ENCODE results near the gene PDE4C.

PDE4C gene

GRCh38 chr19:18263324-18264136 lies 37.3 kb upstream of the PDE4C start:
- H3K4me3 ChIP-seq (replicated peaks; ENCODE audit: low read depth, low read length): no peak overlapping the region
- DNase-seq (ENCODE audit: low read depth): no peak
- TF ChIP-seq CTCF (IDR thresholded peaks at IDR 0.05; ENCODE audit: low read length, missing control alignments): no peak

GRCh38 chr19:18262917-18263316 lies 36.7 kb upstream of the PDE4C start:
- no peak overlapping the region for H3K4me3 ChIP-seq (replicated peaks; ENCODE audit: low read depth, low read length)
- no peak for DNase-seq (ENCODE audit: low read depth)
- TF ChIP-seq CTCF (IDR thresholded peaks at IDR 0.05; ENCODE audit: low read length, missing control alignments): no peak

- TF ChIP-seq CTCF (IDR thresholded peaks at IDR 0.05; ENCODE audit: low read length, missing control alignments): no peak
- no peak overlapping the region for H3K4me3 ChIP-seq (replicated peaks; ENCODE audit: low read depth, low read length)
- DNase-seq (ENCODE audit: low read depth): no peak
Measured at GRCh38 chr19:18262144-18262543, 35.9 kb upstream of the PDE4C start.

GRCh38 chr19:18261474-18261873 lies 35.2 kb upstream of the PDE4C start:
- no peak for DNase-seq (ENCODE audit: low read depth)
- no peak for TF ChIP-seq CTCF (IDR thresholded peaks at IDR 0.05; ENCODE audit: low read length, missing control alignments)
- no peak overlapping the region for H3K4me3 ChIP-seq (replicated peaks; ENCODE audit: low read depth, low read length)

- no peak overlapping the region for H3K4me3 ChIP-seq (replicated peaks; ENCODE audit: low read depth, low read length)
- DNase-seq (ENCODE audit: low read depth): no peak
- TF ChIP-seq CTCF (IDR thresholded peaks at IDR 0.05; ENCODE audit: low read length, missing control alignments): no peak
Measured at GRCh38 chr19:18259893-18260292, 33.7 kb upstream of the PDE4C start.

GRCh38 chr19:18257503-18258470 lies 31.5 kb upstream of the PDE4C start:
- no peak overlapping the region for H3K4me3 ChIP-seq (replicated peaks; ENCODE audit: low read depth, low read length)
- no peak for DNase-seq (ENCODE audit: low read depth)
- no peak for TF ChIP-seq CTCF (IDR thresholded peaks at IDR 0.05; ENCODE audit: low read length, missing control alignments)
